Upper lobe of right lung (tissue), 1 donor: ENCODE measurements around the gene TUBGCP5. TPM values are rescaled to one million over a fixed set of nuclear protein-coding genes. Genes with fewer than 3 reads are reported as not detected.

ENCODE experiments used
- ATAC-seq: fragments of 200-7000 bp; cut with Tn5 transposase; one replicate; pipeline ENCODE4 v1.9.1; 2020; ENCODE audit warnings: mild to moderate bottlenecking, moderate library complexity
- DNase-seq: peaks from one replicate; pipeline ENCODE4 v3.0.0-alpha.2; 2020
- H3K27ac ChIP-seq: fragments of 200-600 bp; one replicate; pipeline ENCODE4 v1.8.0; 2022
- H3K27me3 ChIP-seq: fragments of 200-600 bp; one replicate; pipeline ENCODE4 v1.8.0; 2022; ENCODE audit warnings: mild to moderate bottlenecking
- H3K36me3 ChIP-seq: fragments of 200-600 bp; one replicate; pipeline ENCODE4 v1.8.0; 2022
- H3K4me1 ChIP-seq: fragments of 200-600 bp; one replicate; pipeline ENCODE4 v1.8.0; 2022
- H3K4me3 ChIP-seq: fragments of 200-600 bp; one replicate; pipeline ENCODE4 v1.8.0; 2022; ENCODE audit warnings: mild to moderate bottlenecking
- H3K9me3 ChIP-seq: fragments of 200-600 bp; one replicate; pipeline ENCODE4 v1.8.0; 2022
- CTCF ChIP-seq: fragments of 200-600 bp; IDR thresholded peaks from one replicate; pipeline ENCODE4 v1.8.0; 2022; ENCODE audit warnings: antibody characterized with exemption
- intact Hi-C: fragments of 100-400 bp; cut with DNase I; formaldehyde crosslinking; loops from one replicate; pipeline ENCODE4 v1.11.0; 2022
- total RNA-seq: library from RNA; stranded (reverse); fragmentation: NEBNext Ultra II Directional; extraction: Animal tissue kit (Norgen Biotek cat#: 25700); gene quantifications from one replicate; pipeline ENCODE4 v1.2.1, GENCODE V29; 2021
- donor health status: DM: no; HTN: yes; CAD: no; lungs with severe emphysema.

Gene TUBGCP5
- total RNA-seq, 1 donor from 2014 or later = 19.2 TPM

GRCh38 chr15:22962611-22963010, 76.8 kb downstream of the TUBGCP5 start:
- Histone ChIP-seq H3K9me3 (no peaks in the 10 kb centered on the region), H3K36me3 (no peaks in the 10 kb centered on the region), H3K27me3 (no peaks in the 10 kb centered on the region), H3K27ac (no peak overlapping the region), H3K4me3 (no peak overlapping the region), H3K4me1 (peaks cover 56% of the 10 kb centered on the region)
- no peak for TF ChIP-seq CTCF
- DNase-seq (no peak), ATAC-seq (no peak)
- intact Hi-C loops = no loop called here

DNA sequence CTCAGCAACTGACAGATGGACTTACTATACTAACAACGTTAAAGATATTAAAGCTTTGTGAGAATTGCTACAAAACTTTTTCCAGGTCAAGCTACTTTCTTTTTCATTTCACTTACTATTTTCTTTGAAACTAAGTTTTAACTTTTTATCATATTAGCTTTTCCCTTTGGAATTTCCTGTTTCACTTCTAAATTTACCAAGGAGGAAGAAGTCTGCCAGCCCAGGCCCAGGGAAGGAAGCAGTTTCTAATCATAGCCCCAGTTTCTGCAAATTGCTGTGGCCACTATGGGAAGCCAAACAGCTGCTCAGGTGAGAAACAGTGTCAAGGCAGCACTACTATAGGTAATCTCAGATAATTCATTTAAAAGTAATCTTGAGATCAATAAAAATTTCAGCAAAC, 77.6 kb downstream of the TUBGCP5 start:
- H3K27me3 ChIP-seq = no peaks in the 10 kb centered on the region

GRCh38 chr15:22960556-22960955, 78.8 kb downstream of the TUBGCP5 start:
- H3K9me3 ChIP-seq = no peaks in the 10 kb centered on the region
- H3K4me1 ChIP-seq = peaks cover 72% of the 10 kb centered on the region
- H3K4me3 ChIP-seq = no peak overlapping the region
- no peaks in the 10 kb centered on the region for H3K27me3 ChIP-seq
- ATAC-seq (no peak), DNase-seq (no peak)
- intact Hi-C loops = no loop called here
- TF ChIP-seq CTCF = no peak
- H3K36me3 ChIP-seq = no peaks in the 10 kb centered on the region
- peak overlapping the region; percentile 58 for H3K27ac ChIP-seq

More for the DNA sequence above, 77.6 kb downstream of the TUBGCP5 start:
- H3K27ac ChIP-seq = peak overlapping the region; percentile 27
- no peak for TF ChIP-seq CTCF
- H3K4me1 ChIP-seq = peaks cover 60% of the 10 kb centered on the region
- ATAC-seq (no peak), DNase-seq (no peak)
- intact Hi-C loops = no loop called here
- H3K9me3 ChIP-seq = no peaks in the 10 kb centered on the region
- H3K4me3 ChIP-seq = no peak overlapping the region
- H3K36me3 ChIP-seq = no peaks in the 10 kb centered on the region

DNA sequence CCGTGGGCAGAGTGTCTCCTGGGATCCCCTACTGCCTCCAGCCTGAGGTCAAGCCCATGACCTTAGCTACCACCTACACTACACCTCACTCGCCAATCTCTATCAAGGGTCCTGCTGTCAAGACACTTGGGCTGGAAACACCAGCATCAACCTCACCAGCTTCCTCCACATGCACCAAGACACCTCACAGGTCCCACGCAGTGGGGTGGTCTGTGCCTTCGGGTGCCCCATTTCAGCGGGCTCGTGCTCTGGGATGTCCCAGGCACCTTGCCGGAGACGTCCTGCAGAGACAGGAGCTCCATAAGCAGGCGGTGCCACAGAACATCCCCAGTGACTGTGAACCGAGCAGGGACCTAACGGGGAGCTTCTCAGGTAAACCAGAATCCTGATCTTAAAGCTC, 79.2 kb downstream of the TUBGCP5 start:
- ATAC-seq = no peak
- intact Hi-C loops = no loop called here
- Histone ChIP-seq H3K36me3 (no peaks in the 10 kb centered on the region), H3K4me1 (peaks cover 77% of the 10 kb centered on the region), H3K4me3 (no peak overlapping the region), H3K9me3 (no peaks in the 10 kb centered on the region), H3K27me3 (no peaks in the 10 kb centered on the region), H3K27ac (peak overlapping the region; percentile 58)
- no peak for DNase-seq
- TF ChIP-seq CTCF = no peak

- DNase-seq (no peak), ATAC-seq (no peak)
- H3K4me1 ChIP-seq = peaks cover 81% of the 10 kb centered on the region
- no peaks in the 10 kb centered on the region for H3K9me3 ChIP-seq
- H3K36me3 ChIP-seq = no peaks in the 10 kb centered on the region
- intact Hi-C loops = no loop called here
- H3K27me3 ChIP-seq = no peaks in the 10 kb centered on the region
- H3K4me3 ChIP-seq = no peak overlapping the region
- H3K27ac ChIP-seq = peak overlapping the region; percentile 58
- TF ChIP-seq CTCF = no peak
These were observed 79.9 kb downstream of the TUBGCP5 start for GRCh38 chr15:22959321-22960101.
